ENCODE results near the gene PIK3IP1. TPM values are rescaled to one million over a fixed set of nuclear protein-coding genes. Genes with fewer than 3 reads are reported as not detected.
A peak's percentile ranks its signal among the peaks of the same experiment; 100 is the strongest.

Gene PIK3IP1
- polyA plus RNA-seq, 10 donors: 2.8 to 13.2 (median 4.0) TPM

DNA sequence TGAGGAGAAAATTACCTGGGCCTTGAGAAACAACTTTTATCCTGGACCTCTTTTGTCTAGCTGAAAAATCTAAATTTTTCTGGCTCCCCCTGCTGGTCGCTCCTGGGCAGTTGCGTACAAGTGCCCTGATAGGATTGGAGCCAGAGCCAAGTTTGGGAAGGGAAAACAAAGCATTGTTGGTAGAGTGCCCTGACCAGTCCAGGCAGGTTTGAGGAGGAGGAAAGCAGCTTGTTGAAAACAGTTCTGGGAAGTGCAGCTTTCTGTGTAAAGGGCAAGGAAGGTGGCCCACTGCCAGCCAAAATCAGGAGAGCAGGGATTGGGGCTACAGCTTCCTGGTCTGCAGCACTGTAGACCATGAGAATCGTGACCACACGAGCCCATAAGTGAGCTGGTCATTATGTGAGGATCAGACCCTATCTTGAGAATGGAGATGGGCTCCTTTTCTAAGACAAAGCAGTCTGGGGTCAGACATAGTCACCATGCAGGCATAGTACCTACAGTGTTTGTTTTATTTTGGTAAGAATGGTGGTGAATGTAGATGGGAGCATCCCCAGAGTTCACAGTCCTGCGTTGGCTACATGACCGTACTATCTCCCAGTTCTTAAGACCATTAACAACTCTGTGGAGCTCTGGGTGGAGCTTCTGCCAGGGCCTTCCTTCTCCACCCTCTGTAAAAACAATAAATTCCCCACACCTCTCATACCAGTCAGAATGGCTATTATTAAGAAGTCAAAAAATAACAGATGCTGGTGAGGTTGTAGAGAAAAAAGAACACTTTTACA lies 21.3 kb upstream of the PIK3IP1 start:
- peak; percentile 45 to 66 (median 55) for DNase-seq

DNA sequence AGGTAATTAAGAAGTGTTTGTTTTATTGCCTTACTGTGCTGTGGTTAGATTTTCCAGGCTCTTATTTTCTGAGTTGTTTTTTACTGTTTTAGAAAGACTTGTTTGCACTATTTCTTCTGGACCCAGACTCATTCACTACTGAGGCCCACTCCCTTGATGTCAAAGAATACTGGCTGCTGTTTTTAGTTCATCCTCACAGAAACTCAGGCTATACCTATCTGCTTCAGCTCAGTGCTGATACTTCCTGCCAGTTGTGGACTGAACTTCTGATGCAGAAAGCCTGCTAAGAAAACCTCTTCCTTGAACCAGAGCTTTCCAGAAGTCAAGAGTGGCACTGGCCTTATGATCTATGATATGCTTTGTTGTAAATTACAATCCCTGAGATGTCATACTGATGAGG lies 15.9 kb upstream of the PIK3IP1 start:
- DNase-seq: no peak

- DNase-seq: no peak
These were observed 12.9 kb upstream of the PIK3IP1 start for GRCh38 chr22:31305194-31305593.

- DNase-seq: no peak
These were observed 10.2 kb upstream of the PIK3IP1 start for GRCh38 chr22:31302537-31302936.

DNA sequence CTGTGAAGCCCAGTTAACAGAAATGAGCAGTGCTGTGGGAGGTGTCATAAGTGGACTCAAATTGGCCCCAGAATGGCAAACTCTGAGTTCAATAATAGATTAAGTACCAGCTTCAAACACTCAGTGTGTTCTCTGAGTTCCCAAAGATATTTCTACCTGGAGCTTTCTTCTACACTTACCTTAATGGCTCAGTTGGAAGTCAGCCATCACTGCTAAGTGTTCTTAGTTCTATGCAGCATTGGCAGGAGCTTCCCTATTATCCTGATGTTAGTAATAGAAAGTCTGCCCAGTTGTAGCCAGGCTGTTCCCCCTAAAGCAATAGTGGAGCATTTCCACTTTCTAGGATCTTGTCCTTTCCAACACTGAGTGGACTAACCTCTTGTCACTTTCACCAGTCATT lies 9.7 kb upstream of the PIK3IP1 start:
- DNase-seq: no peak

DNA sequence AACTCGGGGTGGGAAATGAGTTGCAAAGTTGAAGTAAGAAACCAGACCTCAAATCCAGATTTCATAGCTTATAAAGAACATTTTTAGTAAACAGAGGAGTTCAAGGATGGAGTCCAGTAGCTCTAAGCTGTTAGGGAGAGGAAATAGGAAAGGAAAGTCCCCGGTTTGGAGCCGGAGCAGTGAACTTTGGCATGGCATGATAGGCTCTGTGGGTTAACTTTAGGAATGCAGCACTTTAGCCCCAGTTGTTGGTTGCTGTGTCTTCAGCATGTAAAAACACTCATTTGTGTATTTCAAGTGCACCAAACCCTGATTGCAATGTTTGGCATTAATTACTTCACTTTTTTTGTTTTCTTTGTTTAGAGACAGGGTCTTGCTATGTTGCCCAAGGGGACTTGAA lies 8.6 kb upstream of the PIK3IP1 start:
- DNase-seq: no peak

- no peak for DNase-seq
These were observed 3.8 kb upstream of the PIK3IP1 start for GRCh38 chr22:31295831-31296657.

DNA sequence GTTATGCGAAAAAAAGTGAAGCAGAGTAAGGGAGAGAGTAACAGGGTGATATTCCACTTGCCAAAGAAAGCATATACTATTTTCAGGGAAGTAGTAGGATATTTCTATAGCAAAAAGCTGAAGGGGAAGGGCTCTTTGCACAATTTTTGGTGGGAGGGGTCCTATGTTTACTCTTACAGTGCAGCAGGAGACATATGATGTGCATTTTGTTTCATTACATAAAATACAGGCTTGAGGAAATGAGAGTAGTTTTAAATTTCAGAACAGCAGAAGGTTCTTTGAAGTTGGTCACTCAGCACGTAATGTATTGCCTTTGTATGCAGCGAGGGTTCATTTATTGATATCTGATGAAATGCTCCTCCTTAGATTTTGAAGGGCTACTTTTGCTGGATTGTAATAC lies 3.1 kb upstream of the PIK3IP1 start:
- no peak for DNase-seq

DNA sequence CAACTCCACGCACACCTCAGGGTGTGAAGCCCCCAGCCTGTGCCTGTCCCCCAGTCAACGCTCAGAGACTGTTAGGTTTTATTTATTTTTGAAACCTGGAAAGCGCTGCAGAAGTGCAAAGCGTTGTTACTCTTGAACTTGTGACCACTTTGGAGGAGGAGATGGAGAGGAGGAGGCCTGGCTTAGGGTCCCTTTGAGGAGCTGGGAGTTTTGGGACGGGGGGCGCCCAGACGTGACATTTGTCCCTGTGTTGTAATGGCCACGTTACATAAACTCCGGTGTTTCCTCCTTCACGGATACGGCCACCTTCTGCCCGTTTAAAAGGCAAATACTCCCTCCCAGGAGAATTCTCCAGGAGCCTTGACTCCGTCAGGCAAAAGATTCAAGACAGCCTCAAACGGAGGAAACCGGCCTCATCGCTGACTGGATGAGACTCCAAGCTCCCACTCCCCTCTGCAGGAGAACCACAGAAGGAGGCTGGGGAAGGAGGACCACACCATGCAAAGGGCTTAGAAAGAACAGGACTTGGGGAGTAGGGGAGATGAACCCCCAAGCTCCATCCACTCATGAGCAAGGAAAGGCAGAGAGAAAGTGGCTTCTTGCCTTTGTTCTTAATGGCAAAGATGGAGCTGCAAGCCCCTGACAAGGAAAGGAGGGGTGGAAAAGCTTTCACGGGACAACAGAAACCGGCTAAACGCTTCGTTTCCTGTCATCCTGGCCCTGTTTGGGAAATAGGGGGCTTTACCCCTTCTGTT lies 630 bp downstream of the PIK3IP1 start:
- DNase-seq: peak in 1 of 3 donors; percentile 54

- peak; percentile 87 to 96 (median 90) for DNase-seq
These were observed 1.5 kb downstream of the PIK3IP1 start for GRCh38 chr22:31290494-31291471.

DNA sequence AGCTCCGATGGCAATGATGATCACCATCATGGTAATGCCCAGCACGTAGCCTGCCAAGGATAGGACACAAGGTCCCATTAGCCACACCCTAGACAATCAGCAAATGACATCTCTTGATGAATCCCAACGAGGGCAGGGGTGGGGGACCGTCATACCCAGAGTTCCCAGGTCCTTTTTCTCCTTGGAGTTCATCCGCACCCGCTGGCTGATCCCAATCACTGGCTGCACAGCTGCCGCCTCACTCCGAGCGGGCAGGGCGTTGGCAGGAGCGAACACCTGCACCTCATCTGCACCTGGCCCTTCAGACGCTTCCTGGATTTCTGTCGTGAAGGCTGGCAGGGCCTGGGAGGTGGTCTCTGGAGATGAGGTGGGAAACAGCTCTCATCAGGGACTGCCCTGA lies 2.9 kb downstream of the PIK3IP1 start:
- DNase-seq: no peak

DNA sequence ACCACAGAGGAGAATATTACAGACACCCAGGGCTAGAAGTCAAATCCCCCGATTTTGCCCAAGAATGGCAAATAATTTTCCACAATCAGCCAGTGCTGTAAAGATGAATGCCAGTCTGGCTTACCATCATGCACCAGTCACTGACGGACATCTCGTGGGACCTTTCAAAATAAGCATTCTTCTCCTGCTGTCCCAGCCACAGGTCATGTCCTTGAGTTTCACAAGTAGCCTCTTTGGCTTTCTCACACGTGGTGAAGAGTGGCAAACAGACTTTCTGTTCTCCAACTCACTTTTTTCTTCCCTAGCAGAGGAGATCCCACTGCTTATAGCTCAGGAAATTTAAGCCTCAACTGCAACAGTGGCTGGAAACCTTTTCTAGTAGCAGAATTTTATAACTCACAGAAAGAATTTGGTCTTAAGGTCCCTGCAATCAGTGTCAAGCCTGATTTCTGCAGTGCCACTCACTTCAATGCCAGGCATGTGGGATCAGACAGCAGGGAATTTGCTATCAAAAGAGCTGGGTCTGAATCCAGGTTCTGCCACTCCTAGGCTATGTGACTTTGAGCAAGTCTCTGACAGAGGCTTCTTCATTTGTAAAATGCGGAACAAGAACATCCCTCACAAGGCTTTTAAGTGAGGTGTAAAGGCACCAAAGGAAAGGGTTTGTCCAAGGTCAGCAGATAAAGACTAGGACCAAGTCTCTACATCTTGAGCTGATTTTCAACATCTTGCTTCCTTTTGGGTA lies 3.6 kb downstream of the PIK3IP1 start:
- DNase-seq: no peak

DNA sequence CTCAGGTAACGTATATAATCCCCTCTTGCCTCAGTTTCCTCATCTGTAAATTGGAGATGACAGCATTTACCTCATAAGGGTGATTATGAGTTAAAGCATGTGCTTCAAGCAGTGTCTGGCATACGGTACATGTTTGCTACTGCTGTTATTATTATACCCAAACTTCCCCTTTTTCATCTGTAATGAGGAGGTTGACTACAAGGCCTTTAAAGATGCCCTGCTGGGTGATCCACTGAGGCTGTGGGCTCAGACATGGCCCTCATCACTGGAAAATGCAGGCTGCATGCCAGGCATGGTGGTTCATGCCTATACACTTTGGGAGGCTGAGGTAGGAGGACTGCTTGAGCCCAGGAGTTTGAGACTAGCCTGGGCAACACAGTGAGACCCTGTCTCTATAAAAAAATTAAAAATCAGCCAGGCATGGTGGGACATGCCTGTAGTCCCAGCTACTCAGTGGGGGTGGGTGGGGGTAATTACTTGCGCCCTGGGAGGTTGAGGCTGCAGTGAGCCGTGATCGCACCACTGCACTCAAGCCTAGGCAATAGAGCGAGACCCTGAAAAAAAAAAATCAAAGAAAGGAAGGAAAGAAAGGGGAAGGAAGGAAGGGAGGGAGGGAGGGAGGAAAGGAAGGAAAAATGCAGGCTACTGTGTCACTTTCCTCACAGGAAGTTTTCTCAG lies 4.3 kb downstream of the PIK3IP1 start:
- DNase-seq: no peak

DNA sequence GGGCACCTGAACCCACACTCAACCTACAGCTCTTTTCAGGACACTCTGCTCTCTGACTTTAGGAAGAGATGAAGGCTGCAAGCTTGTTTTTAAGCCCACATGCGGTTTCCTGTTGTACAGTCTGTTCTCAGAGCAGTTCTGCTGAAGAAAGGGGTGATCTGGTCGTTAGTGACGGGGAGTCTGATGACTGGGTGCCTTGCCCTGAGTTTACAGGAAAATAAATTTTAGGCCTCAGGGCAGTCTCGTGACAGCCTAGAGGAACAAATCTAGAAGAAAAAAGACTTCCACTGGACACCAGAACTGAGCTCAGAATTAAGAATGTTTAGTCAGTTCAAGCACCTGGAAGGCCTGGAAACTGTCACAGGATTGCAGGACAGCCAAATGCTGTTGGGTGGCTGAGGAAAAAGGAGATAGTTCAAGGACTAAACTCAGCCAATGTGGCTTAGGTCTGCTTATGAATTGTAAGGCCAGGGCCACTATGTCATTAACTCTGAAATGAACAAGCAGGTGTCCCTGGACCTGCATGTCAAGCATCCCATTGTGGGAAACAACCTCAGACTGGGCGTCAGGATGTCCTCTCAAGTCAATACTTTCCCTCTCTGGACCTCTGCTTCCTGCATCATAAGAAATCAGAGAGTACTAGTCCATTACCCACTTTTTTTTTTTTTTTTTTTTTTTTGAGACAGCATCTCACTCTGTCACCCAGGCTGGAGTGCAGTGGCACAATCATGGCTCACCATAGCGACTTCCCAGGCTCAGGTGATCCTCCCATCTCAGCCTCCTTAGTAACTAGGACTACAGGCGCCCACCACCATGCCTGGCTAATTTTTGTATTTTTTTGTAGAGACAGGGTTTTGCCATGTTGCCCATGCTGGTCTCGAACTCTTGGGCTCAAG lies 5.7 kb downstream of the PIK3IP1 start:
- no peak for DNase-seq

- no peak for DNase-seq
These were observed 7.8 kb downstream of the PIK3IP1 start for GRCh38 chr22:31284281-31285155.

DNA sequence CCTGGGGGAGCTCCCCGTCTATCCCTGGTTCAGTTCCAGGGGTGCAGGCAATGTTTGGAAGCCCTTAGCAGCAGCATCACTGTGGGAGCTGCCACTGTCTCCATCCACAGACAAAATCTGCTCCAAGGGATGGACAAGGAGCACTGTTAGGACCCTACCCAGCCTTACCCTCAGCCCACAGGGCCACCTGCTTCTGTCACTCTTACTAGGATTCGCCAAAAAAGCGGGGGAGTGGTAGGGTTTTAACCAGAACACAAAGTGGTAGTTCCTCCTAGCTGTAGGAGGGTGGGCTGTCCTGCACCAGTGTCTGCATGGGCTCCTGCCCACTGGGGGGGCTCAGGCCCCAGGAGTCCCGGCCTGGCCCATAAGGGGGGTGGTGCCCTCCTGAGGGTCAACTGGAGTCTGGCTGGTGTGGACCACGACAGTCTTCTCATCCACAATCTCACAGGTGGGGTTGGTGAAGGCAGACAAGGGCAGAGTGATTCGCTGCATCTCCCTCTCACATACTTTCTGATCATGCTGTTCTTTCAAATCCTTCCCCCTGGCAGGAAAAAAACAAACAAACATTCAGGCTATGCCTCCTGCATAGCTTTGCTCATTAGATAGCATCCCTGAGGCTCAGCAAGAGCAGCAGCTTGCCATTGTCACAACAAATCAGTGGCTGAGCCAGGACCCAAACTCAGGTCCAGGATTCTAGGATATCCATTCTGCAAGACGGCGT lies 9.4 kb downstream of the PIK3IP1 start:
- no peak for DNase-seq

DNA sequence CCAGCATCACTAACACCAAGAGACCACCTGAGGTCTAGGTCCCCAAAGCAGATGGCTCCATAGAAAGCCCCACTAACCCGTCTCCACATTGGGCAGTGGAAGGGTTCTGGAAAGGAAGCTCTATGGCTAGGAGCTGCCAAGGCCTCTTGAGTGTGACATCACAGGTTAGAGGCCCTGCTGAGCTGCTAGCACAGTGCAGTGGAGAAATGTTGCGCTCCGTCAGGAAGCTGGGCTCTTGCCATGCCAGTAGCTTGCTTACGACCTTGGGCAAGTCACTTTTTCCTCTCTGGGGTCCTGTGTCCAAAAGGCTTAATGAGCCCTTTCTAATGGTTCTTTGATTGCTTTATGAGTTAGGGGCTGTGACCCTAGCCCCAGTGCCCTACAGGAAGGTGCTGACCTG lies 10.6 kb downstream of the PIK3IP1 start:
- no peak for DNase-seq

Data from muscle of back (tissue), 11 donors.